GM12892 (cell line): Measurements from ENCODE around the gene RTN4RL2.

Experiments
- POLR2A ChIP-seq: IDR thresholded peaks from 2 replicates; pipeline ENCODE4 v1.6.1; 2011; ENCODE audit warnings: low read depth, low read length, control low read depth
- POLR2AphosphoS5 ChIP-seq: IDR thresholded peaks from 2 replicates; pipeline ENCODE4 v1.6.1; 2011; ENCODE audit warnings: low read depth, low read length, control low read depth
- TAF1 ChIP-seq: IDR thresholded peaks from 2 replicates; pipeline ENCODE4 v1.6.1; 2011; ENCODE audit warnings: low read depth, mild to moderate bottlenecking, control low read depth, low read length, borderline replicate concordance

DNA sequence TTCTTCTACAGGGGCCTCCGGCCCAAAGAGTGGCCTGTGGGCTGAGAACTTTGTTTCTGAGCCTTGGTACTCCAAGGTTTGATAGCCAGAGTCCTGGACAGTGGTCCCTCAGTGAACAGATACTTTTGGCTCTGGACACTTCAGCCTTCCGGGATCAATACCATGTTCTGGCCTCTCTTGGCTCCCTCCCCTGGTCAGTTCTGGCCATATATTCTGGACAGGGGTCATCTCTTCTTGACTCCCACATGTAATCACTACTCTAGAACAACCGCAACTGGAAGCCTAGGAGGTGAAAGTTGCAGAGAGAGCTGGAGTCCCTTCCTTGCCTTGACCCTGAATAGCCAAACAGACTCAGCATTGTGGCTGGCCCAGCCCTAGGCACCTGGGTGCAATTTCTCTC, 2.3 kb downstream of the RTN4RL2 start:
- TF ChIP-seq POLR2A (no peak), POLR2AphosphoS5 (no peak), TAF1 (no peak)
